GM21737 (cell line): Measurements from ENCODE around the gene MYLK3.

Experiments used
- ATAC-seq: cut with Tn5 transposase; IDR thresholded peaks from one replicate; pipeline ENCODE4 v1.9.1; 2021; ENCODE audit warnings: mild to moderate bottlenecking, moderate library complexity; ENCODE audit not compliant: unreplicated experiment

Gene MYLK3

GRCh38 chr16:46728806-46729205 is 19.3 kb downstream of the MYLK3 start:
- no peak for ATAC-seq

- ATAC-seq, result no peak
Observed at GRCh38 chr16:46727630-46728029, 20.5 kb downstream of the MYLK3 start.

- ATAC-seq, result no peak
Observed at GRCh38 chr16:46727184-46727583, 21.0 kb downstream of the MYLK3 start.

- no peak for ATAC-seq
Observed at GRCh38 chr16:46721885-46722284, 26.3 kb downstream of the MYLK3 start.

- no peak for ATAC-seq
Observed at GRCh38 chr16:46720619-46721018, 27.5 kb downstream of the MYLK3 start.

GRCh38 chr16:46719528-46719927 is 28.6 kb downstream of the MYLK3 start:
- no peak for ATAC-seq

GRCh38 chr16:46718214-46718613 is 29.9 kb downstream of the MYLK3 start:
- no peak for ATAC-seq

GRCh38 chr16:46717692-46718091 is 30.5 kb downstream of the MYLK3 start:
- ATAC-seq, result no peak

- no peak for ATAC-seq
Observed at GRCh38 chr16:46715769-46716305, 32.3 kb downstream of the MYLK3 start.

- ATAC-seq, result no peak
Observed at GRCh38 chr16:46714797-46715591, 33.1 kb downstream of the MYLK3 start.

GRCh38 chr16:46713634-46714033 is 34.5 kb downstream of the MYLK3 start:
- no peak for ATAC-seq

- ATAC-seq, result no peak
Observed at GRCh38 chr16:46712911-46713310, 35.2 kb downstream of the MYLK3 start.

GRCh38 chr16:46711106-46712058 is 36.8 kb downstream of the MYLK3 start:
- no peak for ATAC-seq

GRCh38 chr16:46709469-46710005 is 38.6 kb downstream of the MYLK3 start:
- ATAC-seq, result no peak

- no peak for ATAC-seq
Observed at GRCh38 chr16:46706642-46707041, 41.5 kb downstream of the MYLK3 start.

- no peak for ATAC-seq
Observed at GRCh38 chr16:46702030-46702429, 46.1 kb downstream of the MYLK3 start.

- ATAC-seq, result no peak
Observed at GRCh38 chr16:46701615-46702014, 46.5 kb downstream of the MYLK3 start.

GRCh38 chr16:46700048-46700447 is 48.1 kb downstream of the MYLK3 start:
- ATAC-seq, result no peak

- no peak for ATAC-seq
Observed at GRCh38 chr16:46696957-46697356, 51.2 kb downstream of the MYLK3 start.

- ATAC-seq, result no peak
Observed at GRCh38 chr16:46695937-46696336, 52.2 kb downstream of the MYLK3 start.

GRCh38 chr16:46693598-46693997 is 54.5 kb downstream of the MYLK3 start:
- no peak for ATAC-seq
